IgD-negative memory B cell (primary cell): Measurements from ENCODE around the gene HSF5. TPM values are rescaled to one million over a fixed set of nuclear protein-coding genes. Genes with fewer than 3 reads are reported as not detected.
"Not testable (repeated sequence)": the region's sequence is repeated elsewhere in the genome, so short reads cannot be mapped to it uniquely, and the experiment has no call there.

Experiments used
- H3K27ac Mint-ChIP-seq, 3 donors: one replicate each; pipeline ENCODE4 v1.8.0; 2020 to 2022; ENCODE audit warnings: mild to moderate bottlenecking in 3 of 3, mixed read lengths in 3 of 3, moderate library complexity in 1 of 3
- H3K27me3 Mint-ChIP-seq: one replicate; pipeline ENCODE4 v1.8.0; 2021; ENCODE audit warnings: mixed read lengths
- H3K36me3 Mint-ChIP-seq: one replicate; pipeline ENCODE4 v1.8.0; 2020; ENCODE audit warnings: mild to moderate bottlenecking, mixed read lengths
- H3K4me1 Mint-ChIP-seq, 3 donors: one replicate each; pipeline ENCODE4 v1.8.0; 2020 to 2022; ENCODE audit warnings: mixed read lengths in 3 of 3, mild to moderate bottlenecking in 1 of 3
- H3K4me3 Mint-ChIP-seq, 4 donors: one replicate each; pipeline ENCODE4 v1.8.0; 2020 to 2022; ENCODE audit warnings: mild to moderate bottlenecking in 4 of 4, mixed read lengths in 4 of 4, moderate library complexity in 3 of 4
- H3K9me3 Mint-ChIP-seq, 3 donors: one replicate each; pipeline ENCODE4 v1.8.0; 2020 to 2021; ENCODE audit warnings: mixed read lengths in 3 of 3, mild to moderate bottlenecking in 1 of 3
- polyA plus RNA-seq: library from polyadenylated mRNA; unstranded; fragments of 300-500 nt; fragmentation: Illumina TruSeq; gene quantifications from one replicate; pipeline ENCODE4 v1.2.3, GENCODE V29; 2021

HSF5 gene
- polyA plus RNA-seq, 1 donor from 2014 or later, result 1.6 TPM

DNA sequence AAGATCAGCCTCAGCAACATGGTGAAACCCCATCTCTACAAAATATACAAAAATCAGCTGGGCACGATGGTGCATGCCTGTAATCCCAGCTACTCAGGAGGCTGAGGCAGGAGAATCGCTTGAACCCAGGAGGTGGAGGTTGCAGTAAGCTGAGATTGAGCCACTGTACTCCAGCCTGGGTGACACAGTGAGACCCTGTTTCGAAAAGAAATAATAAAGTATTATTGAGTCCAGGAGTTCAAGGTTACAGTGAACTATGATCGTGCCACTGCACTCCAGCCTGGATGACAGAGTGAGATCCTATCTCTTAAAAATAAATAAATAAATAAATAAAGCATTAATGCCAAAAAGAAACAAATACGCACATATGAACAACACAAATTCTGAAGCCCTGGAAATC is 6.4 kb downstream of the HSF5 start:
- H3K36me3 Mint-ChIP-seq, H3K4me1 Mint-ChIP-seq, H3K27me3 Mint-ChIP-seq, H3K9me3 Mint-ChIP-seq, H3K27ac Mint-ChIP-seq: not testable (repeated sequence)
- H3K4me3 Mint-ChIP-seq, result peak overlapping the region in 1 of 4 donors; percentile 29

DNA sequence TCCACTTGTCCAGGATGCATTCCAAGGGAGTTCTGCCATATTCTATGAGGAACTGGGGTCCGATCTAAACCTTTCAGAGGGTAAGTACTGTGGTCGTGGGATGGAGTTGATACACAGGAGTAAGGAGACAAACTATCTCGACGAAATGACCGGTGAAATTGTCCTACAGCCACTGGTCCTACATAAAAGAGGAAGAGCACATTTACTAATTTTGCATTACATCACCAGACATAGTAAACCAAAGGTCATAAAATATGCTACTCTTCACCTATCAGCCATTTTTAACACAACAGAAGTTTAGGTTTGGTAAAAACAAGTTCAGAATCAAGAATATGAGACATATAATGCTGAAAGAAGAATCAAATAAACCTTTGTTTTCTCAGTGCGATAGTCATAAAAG is 8.1 kb downstream of the HSF5 start:
- no peak overlapping the region for H3K27ac Mint-ChIP-seq
- no peaks in the 10 kb centered on the region for H3K27me3 Mint-ChIP-seq
- peaks cover 4 to 6% (median 6%) of the 10 kb centered on the region in 3 donors for H3K4me1 Mint-ChIP-seq
- no peak overlapping the region for H3K4me3 Mint-ChIP-seq
- H3K9me3 Mint-ChIP-seq, result no peaks in the 10 kb centered on the region
- peaks cover 6% of the 10 kb centered on the region for H3K36me3 Mint-ChIP-seq

DNA sequence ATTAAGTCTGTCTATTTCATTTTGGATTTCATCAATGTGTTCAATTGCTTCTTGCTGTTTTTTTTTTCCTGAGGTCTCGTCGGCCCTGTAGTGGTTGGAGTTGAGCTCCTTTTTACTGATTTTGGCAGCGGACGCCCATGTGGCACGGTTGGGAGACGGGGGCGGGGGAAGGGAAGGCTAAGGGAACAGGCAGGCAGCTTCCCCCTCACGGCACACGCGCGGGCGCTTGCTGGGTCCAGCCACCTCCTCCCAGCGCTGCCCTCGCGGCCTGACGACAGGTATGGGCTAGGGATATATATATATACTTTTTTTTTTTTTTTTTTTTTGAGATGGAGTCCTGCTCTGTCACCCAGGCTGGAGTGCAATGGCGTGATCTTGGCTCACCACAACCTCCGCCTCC is 11.4 kb downstream of the HSF5 start:
- Mint-ChIP-seq H3K27ac (no peak overlapping the region), H3K4me1 (peaks cover 0 to 2% (median 0%) of the 10 kb centered on the region in 3 donors), H3K4me3 (no peak overlapping the region), H3K36me3 (peaks cover 6% of the 10 kb centered on the region), H3K27me3 (no peaks in the 10 kb centered on the region), H3K9me3 (no peaks in the 10 kb centered on the region)

DNA sequence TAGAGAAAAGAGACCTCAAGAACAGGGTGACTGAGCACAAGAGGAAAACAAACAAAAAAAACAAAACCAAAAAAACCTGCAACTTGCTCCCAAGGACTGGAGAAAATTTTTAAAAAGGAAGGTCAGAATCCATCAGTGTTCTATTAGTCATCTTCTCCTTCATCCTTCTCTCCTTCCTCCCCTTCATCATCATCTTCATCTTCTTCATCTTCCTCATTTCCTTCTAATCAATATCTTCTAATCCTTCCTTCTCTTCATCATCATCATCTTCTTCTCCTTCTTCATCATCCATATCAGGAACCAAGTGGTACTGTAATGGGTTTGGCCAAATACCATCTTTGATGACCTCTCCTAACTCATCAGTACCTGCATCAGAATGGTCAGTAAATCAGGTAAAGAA is 12.2 kb downstream of the HSF5 start:
- no peak overlapping the region for H3K4me3 Mint-ChIP-seq
- H3K27ac Mint-ChIP-seq, result no peak overlapping the region
- no peaks in the 10 kb centered on the region for H3K27me3 Mint-ChIP-seq
- H3K4me1 Mint-ChIP-seq, result peaks cover 0 to 2% (median 0%) of the 10 kb centered on the region in 3 donors
- H3K36me3 Mint-ChIP-seq, result peaks cover 4% of the 10 kb centered on the region
- no peaks in the 10 kb centered on the region for H3K9me3 Mint-ChIP-seq

DNA sequence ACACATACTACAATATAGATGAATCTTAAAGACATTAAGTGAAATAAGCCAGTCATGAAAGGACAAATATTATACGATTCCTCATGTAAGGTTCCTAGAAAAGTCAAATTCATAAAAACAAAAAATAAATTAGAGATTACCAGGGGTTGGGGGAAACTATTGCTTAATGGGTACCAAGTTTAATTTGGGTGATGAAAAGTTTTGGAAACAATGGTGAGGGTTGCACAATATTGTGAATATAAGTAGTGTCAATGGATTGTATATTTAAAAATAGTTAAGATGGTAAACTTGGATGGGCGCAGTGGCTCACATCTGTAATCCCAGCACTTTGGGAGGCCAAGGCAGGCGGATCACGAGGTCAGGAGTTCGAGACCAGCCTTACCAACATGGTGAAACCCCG is 17.9 kb downstream of the HSF5 start:
- H3K9me3 Mint-ChIP-seq, result no peaks in the 10 kb centered on the region
- no peaks in the 10 kb centered on the region for H3K27me3 Mint-ChIP-seq
- no peaks in the 10 kb centered on the region for H3K4me1 Mint-ChIP-seq
- no peak overlapping the region for H3K27ac Mint-ChIP-seq
- H3K4me3 Mint-ChIP-seq, result no peak overlapping the region
- no peaks in the 10 kb centered on the region for H3K36me3 Mint-ChIP-seq

DNA sequence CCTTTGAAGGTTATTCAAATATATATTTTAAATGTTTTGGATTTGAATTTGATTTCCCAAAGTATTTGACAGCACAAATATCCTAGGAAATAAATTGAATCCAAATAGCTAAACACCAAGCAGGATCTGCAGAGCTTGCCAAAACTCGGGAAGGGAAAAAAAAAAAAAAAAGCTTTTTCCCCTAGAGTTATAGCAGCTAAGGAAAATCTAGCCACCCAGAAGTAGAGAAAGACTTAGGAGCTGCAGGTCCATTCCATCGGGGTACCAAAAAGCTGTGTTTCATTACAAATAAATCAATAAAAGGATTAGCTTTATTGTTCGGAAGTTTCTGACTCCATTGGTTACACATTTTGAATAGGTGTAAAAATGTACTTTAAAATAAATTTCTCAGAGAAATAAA is 19.3 kb downstream of the HSF5 start:
- Mint-ChIP-seq H3K27ac (no peak overlapping the region), H3K9me3 (no peaks in the 10 kb centered on the region), H3K4me1 (no peaks in the 10 kb centered on the region), H3K27me3 (no peaks in the 10 kb centered on the region), H3K36me3 (no peaks in the 10 kb centered on the region), H3K4me3 (no peak overlapping the region)

DNA sequence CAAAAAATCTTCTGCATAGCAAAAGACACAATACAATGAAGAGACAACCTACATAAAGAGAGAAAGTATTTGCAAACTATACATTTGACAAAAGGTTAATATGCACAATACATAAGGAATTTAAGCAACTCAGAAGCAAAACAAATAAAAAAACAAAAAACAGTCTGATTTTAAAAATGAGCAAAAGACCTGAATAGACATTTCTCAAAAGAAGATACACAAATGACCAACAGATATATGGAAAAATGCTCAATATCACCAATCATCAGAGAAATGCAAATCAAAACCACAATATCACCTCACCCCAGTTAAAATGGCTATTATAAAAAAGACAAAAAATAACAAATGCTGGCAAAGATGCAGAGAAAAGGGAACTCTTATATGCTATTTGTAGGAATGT is 32.7 kb downstream of the HSF5 start:
- Mint-ChIP-seq H3K36me3 (no peaks in the 10 kb centered on the region), H3K27me3 (no peaks in the 10 kb centered on the region), H3K9me3 (peaks cover 0 to 2% (median 0%) of the 10 kb centered on the region in 3 donors), H3K4me1 (peaks cover 0 to 1% (median 0%) of the 10 kb centered on the region in 3 donors), H3K4me3 (no peak overlapping the region), H3K27ac (no peak overlapping the region)

DNA sequence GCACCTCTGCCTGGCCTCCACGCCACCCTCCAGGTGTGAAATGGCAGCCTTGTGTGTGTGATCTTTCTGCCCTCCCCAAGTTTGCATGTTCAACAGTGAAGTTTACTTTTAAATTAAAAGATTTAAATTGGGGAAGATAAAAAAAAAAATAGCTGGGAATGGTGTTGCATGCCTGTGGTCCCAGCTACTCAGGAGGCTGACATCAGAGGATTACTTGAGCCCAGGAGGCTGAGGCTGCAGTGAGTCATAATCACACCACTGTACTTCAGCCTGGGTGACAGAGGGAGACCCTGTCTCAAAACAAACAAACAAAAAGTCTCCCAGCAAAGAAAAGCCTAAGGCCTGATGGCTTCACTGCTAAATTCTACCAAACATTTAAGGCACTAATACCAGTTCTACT is 35.5 kb downstream of the HSF5 start:
- no peaks in the 10 kb centered on the region for H3K36me3 Mint-ChIP-seq
- H3K4me3 Mint-ChIP-seq, result no peak overlapping the region
- no peak overlapping the region for H3K27ac Mint-ChIP-seq
- H3K27me3 Mint-ChIP-seq, result no peaks in the 10 kb centered on the region
- H3K9me3 Mint-ChIP-seq, result peaks cover 0 to 2% (median 0%) of the 10 kb centered on the region in 3 donors
- peaks cover 0 to 1% (median 1%) of the 10 kb centered on the region in 3 donors for H3K4me1 Mint-ChIP-seq

DNA sequence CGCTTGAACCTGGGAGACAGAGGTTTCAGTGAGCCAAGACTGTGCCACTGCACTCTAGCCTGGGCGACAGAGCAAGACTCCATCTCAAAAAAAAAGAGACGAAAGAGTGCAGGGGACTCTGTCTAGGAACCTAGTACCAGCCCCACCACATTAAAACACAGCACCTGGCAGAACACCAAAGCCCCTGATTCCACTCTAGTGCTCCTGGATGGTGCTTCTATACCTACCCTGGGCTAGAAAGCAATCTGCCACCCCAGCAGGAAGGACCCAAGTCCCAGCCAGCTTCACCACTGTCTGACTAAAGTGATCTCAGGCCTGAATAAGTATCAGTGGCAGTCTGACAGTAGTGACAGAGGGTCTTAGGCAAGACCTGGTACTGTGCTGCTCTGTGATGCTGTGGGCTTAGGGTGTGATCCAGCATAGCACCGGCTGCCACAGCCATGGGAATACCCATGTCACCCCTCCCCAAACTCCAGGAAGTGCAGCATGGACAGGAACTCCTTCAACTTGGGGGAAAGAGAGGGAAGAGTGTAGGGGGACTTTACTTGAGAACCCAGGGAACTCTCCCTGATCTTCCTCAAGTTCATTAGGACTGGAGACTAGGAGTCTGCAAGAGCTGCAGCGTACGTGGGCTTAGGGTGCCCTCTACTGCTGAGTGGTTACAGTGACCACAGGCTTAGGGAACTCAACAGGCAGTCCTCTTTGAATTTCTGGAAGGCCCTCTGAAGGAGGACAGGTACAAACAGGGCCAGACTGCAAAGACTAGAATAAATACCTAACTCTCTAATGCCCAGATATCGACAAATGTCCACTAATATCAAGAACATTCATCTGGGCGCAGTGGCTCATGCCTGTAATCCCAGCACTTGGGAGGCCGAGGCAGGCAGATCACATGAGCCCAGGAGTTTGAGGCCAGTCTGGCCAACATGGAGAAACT is 40.9 kb downstream of the HSF5 start:
- Mint-ChIP-seq H3K4me3 (no peak overlapping the region), H3K36me3 (no peaks in the 10 kb centered on the region), H3K27me3 (no peaks in the 10 kb centered on the region), H3K27ac (no peak overlapping the region), H3K4me1 (peaks cover 0 to 12% (median 5%) of the 10 kb centered on the region in 3 donors), H3K9me3 (no peaks in the 10 kb centered on the region)

DNA sequence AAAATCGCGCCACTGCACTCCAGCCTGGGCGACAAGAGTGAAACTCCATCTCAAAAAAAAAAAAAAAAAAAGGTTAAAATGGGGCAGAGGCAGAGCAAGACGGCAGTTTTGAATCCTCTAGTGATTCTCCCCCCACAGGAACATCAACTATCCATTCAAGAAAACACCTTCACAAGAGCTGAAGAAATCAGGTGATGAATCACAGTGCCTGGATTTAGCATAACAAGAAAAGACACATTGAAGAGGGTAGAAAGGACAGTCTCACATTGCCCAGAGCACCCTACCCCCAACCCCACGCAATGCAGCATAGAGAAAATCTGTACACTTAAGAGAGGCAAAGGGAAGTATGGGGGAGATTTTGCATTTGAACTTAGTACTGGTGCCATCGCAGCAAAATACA is 42.1 kb downstream of the HSF5 start:
- Mint-ChIP-seq H3K9me3 (no peaks in the 10 kb centered on the region), H3K4me3 (no peak overlapping the region), H3K4me1 (peaks cover 0 to 12% (median 6%) of the 10 kb centered on the region in 3 donors), H3K27ac (no peak overlapping the region), H3K36me3 (no peaks in the 10 kb centered on the region), H3K27me3 (no peaks in the 10 kb centered on the region)

DNA sequence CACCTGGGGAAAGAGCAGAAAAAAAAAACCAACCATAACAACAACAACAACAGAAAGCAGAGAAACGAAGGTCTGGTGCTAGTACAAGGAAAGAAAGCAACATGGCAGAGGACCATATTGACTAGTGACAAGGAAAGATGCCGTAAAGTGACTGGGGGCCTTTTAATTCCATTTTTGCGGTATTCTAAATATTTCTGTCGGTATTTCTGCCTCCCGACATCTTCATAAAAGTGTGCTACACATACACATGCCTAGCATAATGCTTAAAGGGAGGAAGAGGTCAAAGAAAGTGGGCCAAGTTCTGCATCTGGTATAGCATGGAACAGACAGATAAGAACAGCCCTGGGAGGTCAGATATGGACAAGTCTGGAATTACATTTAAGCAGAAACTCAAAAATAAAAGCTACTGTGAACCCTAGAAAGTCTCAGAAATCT is 51.4 kb downstream of the HSF5 start:
- peaks cover 5% of the 10 kb centered on the region for H3K36me3 Mint-ChIP-seq
- H3K27me3 Mint-ChIP-seq, result no peaks in the 10 kb centered on the region
- H3K4me1 Mint-ChIP-seq, result peaks cover 0 to 6% (median 2%) of the 10 kb centered on the region in 3 donors
- no peak overlapping the region for H3K4me3 Mint-ChIP-seq
- no peaks in the 10 kb centered on the region for H3K9me3 Mint-ChIP-seq
- H3K27ac Mint-ChIP-seq, result no peak overlapping the region

DNA sequence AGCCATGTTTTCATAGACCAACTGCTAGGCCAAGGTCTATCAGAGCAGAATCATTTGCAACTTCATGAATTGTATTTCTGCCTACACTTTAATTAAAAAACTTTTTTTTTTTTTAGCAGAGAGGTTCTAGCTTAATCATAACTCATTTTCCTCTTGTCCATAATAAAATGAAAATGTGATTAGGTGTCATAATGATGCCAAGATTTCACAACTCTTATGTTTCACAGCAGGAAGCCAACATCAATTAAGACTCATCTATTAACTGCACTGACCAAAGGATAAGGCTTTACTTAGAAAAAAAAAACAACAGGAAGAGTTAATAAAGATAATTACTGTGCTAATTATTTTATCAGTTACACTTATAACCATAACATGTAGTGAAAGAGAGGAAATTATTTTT is 52.0 kb downstream of the HSF5 start:
- Mint-ChIP-seq H3K4me3 (no peak overlapping the region), H3K9me3 (no peaks in the 10 kb centered on the region), H3K27ac (no peak overlapping the region), H3K36me3 (peaks cover 5% of the 10 kb centered on the region), H3K4me1 (peaks cover 0 to 6% (median under 1%) of the 10 kb centered on the region in 3 donors), H3K27me3 (no peaks in the 10 kb centered on the region)

DNA sequence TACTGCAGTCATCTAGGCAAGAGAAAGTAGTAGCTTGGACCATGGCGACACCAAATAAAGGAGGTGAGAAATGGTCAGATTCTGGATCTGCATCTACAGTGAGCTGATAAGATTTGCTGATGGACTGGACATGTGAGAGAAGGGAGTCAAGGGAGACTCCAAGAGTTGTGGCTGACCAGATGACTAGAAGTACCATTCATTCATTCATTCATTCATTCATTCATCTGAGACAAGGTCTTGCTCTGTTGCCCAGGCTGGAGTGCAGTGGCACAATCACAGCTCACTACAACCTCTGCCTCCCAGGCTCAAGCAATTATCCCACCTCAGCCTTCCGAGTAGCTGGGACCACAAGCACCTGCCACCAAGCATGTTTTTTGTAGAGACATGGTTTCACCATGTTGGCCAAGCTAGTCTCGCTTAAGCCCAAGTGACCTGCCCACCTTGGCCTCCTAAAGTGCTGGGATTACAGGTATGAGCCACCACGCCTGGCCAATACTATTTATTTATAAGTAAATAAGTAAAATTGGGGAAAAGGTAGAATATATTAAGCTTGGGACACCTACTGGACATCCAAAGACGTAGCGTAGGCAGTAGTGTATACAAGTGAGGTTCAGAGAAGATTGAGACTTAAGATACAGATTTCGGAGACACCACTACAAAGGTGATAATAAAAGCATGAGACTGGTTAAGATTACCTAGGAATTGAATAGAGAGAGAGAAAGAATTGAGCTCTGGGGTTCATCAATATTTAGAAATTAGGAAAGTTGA is 55.2 kb downstream of the HSF5 start:
- Mint-ChIP-seq H3K27me3 (no peaks in the 10 kb centered on the region), H3K4me1 (peaks cover 3 to 5% (median 3%) of the 10 kb centered on the region in 3 donors), H3K4me3 (no peak overlapping the region), H3K27ac (no peak overlapping the region), H3K9me3 (no peaks in the 10 kb centered on the region), H3K36me3 (peaks cover 10% of the 10 kb centered on the region)

DNA sequence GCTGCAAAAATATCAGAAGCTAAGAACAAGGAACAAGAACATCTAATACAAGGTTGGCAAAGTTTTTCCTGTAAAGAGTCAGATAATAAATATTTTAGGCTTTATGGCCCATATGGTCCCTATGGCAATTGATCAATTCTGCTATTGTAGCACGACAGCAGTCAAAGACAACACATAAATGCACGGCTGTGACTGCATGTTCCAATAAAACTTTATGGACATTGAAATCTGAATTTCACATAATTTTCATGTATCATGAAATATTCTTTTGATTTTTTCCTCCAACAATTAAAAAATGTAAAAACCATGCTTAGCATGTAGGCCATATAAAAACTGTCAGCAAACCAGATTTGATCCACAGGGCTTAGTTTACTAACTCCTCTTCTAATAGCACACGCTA is 60.4 kb downstream of the HSF5 start:
- Mint-ChIP-seq H3K4me3 (peak overlapping the region in 3 of 4 donors; percentile 80 to 90 (median 89)), H3K9me3 (no peaks in the 10 kb centered on the region), H3K36me3 (peaks cover 6% of the 10 kb centered on the region), H3K27me3 (no peaks in the 10 kb centered on the region), H3K27ac (peak overlapping the region in 1 of 3 donors; percentile 80), H3K4me1 (peaks cover 4 to 7% (median 5%) of the 10 kb centered on the region in 3 donors)

DNA sequence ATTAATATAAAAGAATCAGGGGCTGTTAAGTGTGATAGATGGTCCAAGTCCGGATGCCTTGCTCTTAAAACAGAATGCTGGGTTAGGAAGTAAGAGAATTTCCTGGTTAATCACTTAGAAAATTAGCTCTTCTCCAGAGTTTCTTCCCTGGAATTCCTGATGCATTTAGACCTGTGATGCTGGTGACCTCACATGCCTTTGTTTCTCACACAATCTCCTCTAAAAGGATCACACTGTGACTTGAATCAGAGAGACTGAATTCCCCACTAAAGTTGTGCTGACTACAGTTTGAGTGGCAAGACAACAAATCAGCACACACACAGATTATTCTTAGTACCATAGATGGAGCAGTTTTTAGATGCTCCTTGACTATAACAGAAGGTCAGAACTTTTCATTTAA is 66.5 kb downstream of the HSF5 start:
- no peak overlapping the region for H3K27ac Mint-ChIP-seq
- H3K4me1 Mint-ChIP-seq, result peaks cover 0 to 19% (median 9%) of the 10 kb centered on the region in 3 donors
- H3K9me3 Mint-ChIP-seq, result no peaks in the 10 kb centered on the region
- no peaks in the 10 kb centered on the region for H3K27me3 Mint-ChIP-seq
- no peaks in the 10 kb centered on the region for H3K36me3 Mint-ChIP-seq
- H3K4me3 Mint-ChIP-seq, result no peak overlapping the region
